A673 (cell line): ENCODE data around the gene RABL2A.
"Not testable (repeated sequence)": the region's sequence is repeated elsewhere in the genome, so short reads cannot be mapped to it uniquely, and the experiment has no call there.

Source experiments
- CTCF ChIP-seq: fragments of 300-800, 200-600 bp; sonication (generic); conservative IDR thresholded peaks from 2 replicates; pipeline ENCODE4 v1.5.1; 2017; ENCODE audit warnings: low read depth, mild to moderate bottlenecking, antibody characterized with exemption, low read length, moderate library complexity, mixed read lengths
- EZH2 ChIP-seq: fragments of 200-600 bp; sonication (generic); IDR thresholded peaks from 2 replicates; pipeline ENCODE4 v1.6.1; 2017; ENCODE audit warnings: borderline replicate concordance, low read depth, mild to moderate bottlenecking, mixed read lengths, antibody characterized with exemption, low read length; ENCODE audit not compliant: poor library complexity, severe bottlenecking

- not testable (repeated sequence) for TF ChIP-seq CTCF, EZH2
Observed at GRCh38 chr2:113650834-113651815, 24.1 kb downstream of the RABL2A start.
